ENCODE data around the gene PCDH9. TPM values are rescaled to one million over a fixed set of nuclear protein-coding genes. Genes with fewer than 3 reads are reported as not detected.

The PCDH9 gene
- total and polyA plus RNA-seq, 12 donors: 2.9 to 32.0 (median 15.4) TPM

GRCh38 chr13:66937423-66937822 lies 292.7 kb downstream of the PCDH9 start:
- DNase-seq (no peak), ATAC-seq (no peak)

GRCh38 chr13:66933994-66934393 lies 296.1 kb downstream of the PCDH9 start:
- Histone ChIP-seq H3K27ac (no peak overlapping the region), H3K27me3 (no peaks in the 10 kb centered on the region), H3K36me3 (no peaks in the 10 kb centered on the region), H3K4me1 (no peaks in the 10 kb centered on the region), H3K9me3 (no peaks in the 10 kb centered on the region), H3K4me3 (no peak overlapping the region)
- 95 to 98% methylated on average over 7 of the region's 7 CpGs for WGBS, 2 donors
- TF ChIP-seq CTCF (IDR thresholded peaks at IDR 0.05): no peak
- no peak for ATAC-seq
- intact Hi-C loops (cut with DNase I): no loop called here
- DNase-seq: no peak

More at GRCh38 chr13:66937423-66937822, 292.7 kb downstream of the PCDH9 start:
- H3K4me3 ChIP-seq: no peak overlapping the region
- no peaks in the 10 kb centered on the region for H3K36me3 ChIP-seq
- no peaks in the 10 kb centered on the region for H3K27me3 ChIP-seq
- no peak overlapping the region for H3K27ac ChIP-seq
- peaks cover 0 to 14% (median 0%) of the 10 kb centered on the region in 11 donors for H3K9me3 ChIP-seq
- 94 to 97% methylated on average over 5 of the region's 5 CpGs for WGBS, 2 donors
- no peaks in the 10 kb centered on the region for H3K4me1 ChIP-seq
- TF ChIP-seq CTCF (IDR thresholded peaks at IDR 0.05): no peak
- intact Hi-C loops (cut with DNase I): no loop called here

- no peak for ATAC-seq
- H3K4me1 ChIP-seq: no peaks in the 10 kb centered on the region
- no peak overlapping the region for H3K4me3 ChIP-seq
- intact Hi-C loops (cut with DNase I): no loop called here
- H3K9me3 ChIP-seq: no peaks in the 10 kb centered on the region
- no peaks in the 10 kb centered on the region for H3K27me3 ChIP-seq
- no peak for DNase-seq
- 91 to 93% methylated on average over 3 of the region's 3 CpGs for WGBS, 2 donors
- no peak overlapping the region for H3K27ac ChIP-seq
- no peak for TF ChIP-seq CTCF (IDR thresholded peaks at IDR 0.05)
- no peaks in the 10 kb centered on the region for H3K36me3 ChIP-seq
Measured at GRCh38 chr13:66933527-66933926, 296.6 kb downstream of the PCDH9 start.

GRCh38 chr13:66927562-66927961 lies 302.6 kb downstream of the PCDH9 start:
- no peak for ATAC-seq
- intact Hi-C loops (cut with DNase I): no loop called here

More at GRCh38 chr13:66927562-66927961, 302.6 kb downstream of the PCDH9 start:
- H3K4me1 ChIP-seq: no peaks in the 10 kb centered on the region
- no peaks in the 10 kb centered on the region for H3K9me3 ChIP-seq
- no peak overlapping the region for H3K27ac ChIP-seq
- no peak for TF ChIP-seq CTCF (IDR thresholded peaks at IDR 0.05)
- no peak overlapping the region for H3K4me3 ChIP-seq
- no peak for DNase-seq
- H3K27me3 ChIP-seq: no peaks in the 10 kb centered on the region
- no peaks in the 10 kb centered on the region for H3K36me3 ChIP-seq
